Loucy (cell line): ENCODE measurements around the gene TIFAB.

Experiments
- H2AFZ ChIP-seq: fragments of 200-600 bp; sonication (generic); 2 replicates; pipeline ENCODE4 v1.6.0; 2016; ENCODE audit warnings: antibody characterized with exemption, mild to moderate bottlenecking, low read length, moderate library complexity
- H3F3A ChIP-seq: fragments of 200-600 bp; 2 replicates; pipeline ENCODE4 v1.6.0; 2016; ENCODE audit warnings: antibody characterized with exemption, low read depth, mild to moderate bottlenecking
- H3K27me3 ChIP-seq: fragments of 200-600 bp; sonication (generic); 2 replicates; pipeline ENCODE4 v1.6.1; 2014; ENCODE audit warnings: low read length, mild to moderate bottlenecking; ENCODE audit not compliant: insufficient read depth, poor library complexity, severe bottlenecking
- H3K36me3 ChIP-seq: fragments of 200-600 bp; sonication (generic); 2 replicates; pipeline ENCODE4 v1.6.1; 2016; ENCODE audit warnings: low read length; ENCODE audit not compliant: insufficient read depth
- H3K4me1 ChIP-seq: fragments of 200-600 bp; sonication (generic); 2 replicates; pipeline ENCODE4 v1.5.1; 2014; ENCODE audit warnings: low read length, mild to moderate bottlenecking; ENCODE audit not compliant: insufficient read depth, poor library complexity, severe bottlenecking
- H3K4me2 ChIP-seq: fragments of 200-600 bp; sonication (generic); 2 replicates; pipeline ENCODE4 v1.6.0; 2014; ENCODE audit warnings: antibody characterized with exemption, low read length, low read depth, mild to moderate bottlenecking; ENCODE audit not compliant: poor library complexity, severe bottlenecking
- H3K4me3 ChIP-seq: fragments of 200-600 bp; sonication (generic); 2 replicates; pipeline ENCODE4 v1.5.1; 2014; ENCODE audit warnings: low read length, mild to moderate bottlenecking, mixed read lengths; ENCODE audit not compliant: poor library complexity, severe bottlenecking
- H3K79me2 ChIP-seq: fragments of 200-600 bp; sonication (generic); 2 replicates; pipeline ENCODE4 v1.6.1; 2014; ENCODE audit warnings: low read length; ENCODE audit not compliant: insufficient read depth
- H3K9ac ChIP-seq: fragments of 200-600 bp; sonication (generic); 2 replicates; pipeline ENCODE4 v1.6.0; 2014; ENCODE audit warnings: mild to moderate bottlenecking, low read depth, low read length, moderate library complexity; ENCODE audit not compliant: poor library complexity, severe bottlenecking
- H3K9me2 ChIP-seq: fragments of 200-600 bp; sonication (generic); replicated peaks from 2 replicates; pipeline ENCODE4 v1.6.1; 2016; ENCODE audit warnings: low read depth, low read length, mixed read lengths
- H3K9me3 ChIP-seq: fragments of 200-600 bp; sonication (generic); 2 replicates; pipeline ENCODE4 v1.6.1; 2014; ENCODE audit warnings: mild to moderate bottlenecking, antibody characterized with exemption, low read length, low read depth; ENCODE audit not compliant: insufficient read depth
- H4K20me1 ChIP-seq: fragments of 200-600 bp; sonication (generic); 2 replicates; pipeline ENCODE4 v1.6.0; 2014; ENCODE audit warnings: antibody characterized with exemption, low read length, mild to moderate bottlenecking; ENCODE audit not compliant: insufficient read depth, poor library complexity, severe bottlenecking
- EZH2phosphoT487 ChIP-seq: fragments of 200-600 bp; IDR thresholded peaks from 2 replicates; pipeline ENCODE4 v1.6.1; 2018; ENCODE audit warnings: antibody characterized with exemption, mild to moderate bottlenecking, moderate library complexity, borderline replicate concordance
- TF ChIP-seq, protein P1 (sequence below): fragments of 200-600 bp; sonication (generic); conservative IDR thresholded peaks from 2 replicates; pipeline ENCODE4 v1.5.1; 2014; ENCODE audit warnings: mild to moderate bottlenecking, antibody characterized with exemption, low read length

TIFAB gene

DNA sequence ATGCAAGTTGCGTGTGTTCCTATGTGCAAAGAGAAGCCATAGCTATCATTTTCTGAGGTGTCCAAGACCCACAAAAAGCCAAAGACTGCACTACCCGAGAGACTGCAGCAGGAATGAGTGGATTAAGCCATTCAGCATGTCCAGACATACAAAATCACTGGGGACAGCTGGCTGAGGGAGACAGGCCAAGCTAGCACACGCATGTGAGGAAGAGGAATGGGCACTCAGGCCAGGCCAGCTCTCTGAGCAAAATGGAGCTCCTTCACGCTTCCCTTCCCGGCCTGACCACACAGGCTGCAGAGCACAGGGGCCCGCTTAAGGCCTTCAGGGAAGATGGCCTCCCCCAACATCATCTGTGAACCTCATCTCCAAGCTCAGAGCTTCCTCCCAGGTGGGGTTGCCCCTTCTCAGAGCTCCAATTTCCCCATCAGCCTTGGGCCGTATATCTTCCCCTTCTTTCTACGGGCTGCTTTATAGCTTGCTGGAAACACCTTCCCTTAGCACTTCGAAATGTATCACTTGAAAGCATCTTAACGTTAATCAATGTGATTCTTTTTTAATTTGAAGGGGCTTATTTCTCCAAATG is 13.4 kb downstream of the TIFAB start:
- no peak overlapping the region for H2AFZ ChIP-seq
- peaks cover 39% of the 10 kb centered on the region for H3K4me1 ChIP-seq
- no peaks in the 10 kb centered on the region for H3F3A ChIP-seq
- no peaks in the 10 kb centered on the region for H4K20me1 ChIP-seq
- H3K9me3 ChIP-seq: no peaks in the 10 kb centered on the region
- no peak overlapping the region for H3K9ac ChIP-seq
- H3K4me3 ChIP-seq: no peak overlapping the region
- H3K27me3 ChIP-seq: no peaks in the 10 kb centered on the region
- H3K4me2 ChIP-seq: no peak overlapping the region
- no peaks in the 10 kb centered on the region for H3K36me3 ChIP-seq
- TF ChIP-seq, protein P1, sequence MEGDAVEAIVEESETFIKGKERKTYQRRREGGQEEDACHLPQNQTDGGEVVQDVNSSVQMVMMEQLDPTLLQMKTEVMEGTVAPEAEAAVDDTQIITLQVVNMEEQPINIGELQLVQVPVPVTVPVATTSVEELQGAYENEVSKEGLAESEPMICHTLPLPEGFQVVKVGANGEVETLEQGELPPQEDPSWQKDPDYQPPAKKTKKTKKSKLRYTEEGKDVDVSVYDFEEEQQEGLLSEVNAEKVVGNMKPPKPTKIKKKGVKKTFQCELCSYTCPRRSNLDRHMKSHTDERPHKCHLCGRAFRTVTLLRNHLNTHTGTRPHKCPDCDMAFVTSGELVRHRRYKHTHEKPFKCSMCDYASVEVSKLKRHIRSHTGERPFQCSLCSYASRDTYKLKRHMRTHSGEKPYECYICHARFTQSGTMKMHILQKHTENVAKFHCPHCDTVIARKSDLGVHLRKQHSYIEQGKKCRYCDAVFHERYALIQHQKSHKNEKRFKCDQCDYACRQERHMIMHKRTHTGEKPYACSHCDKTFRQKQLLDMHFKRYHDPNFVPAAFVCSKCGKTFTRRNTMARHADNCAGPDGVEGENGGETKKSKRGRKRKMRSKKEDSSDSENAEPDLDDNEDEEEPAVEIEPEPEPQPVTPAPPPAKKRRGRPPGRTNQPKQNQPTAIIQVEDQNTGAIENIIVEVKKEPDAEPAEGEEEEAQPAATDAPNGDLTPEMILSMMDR: no peak
- no peaks in the 10 kb centered on the region for H3K79me2 ChIP-seq
- H3K9me2 ChIP-seq: no peaks in the 10 kb centered on the region

DNA sequence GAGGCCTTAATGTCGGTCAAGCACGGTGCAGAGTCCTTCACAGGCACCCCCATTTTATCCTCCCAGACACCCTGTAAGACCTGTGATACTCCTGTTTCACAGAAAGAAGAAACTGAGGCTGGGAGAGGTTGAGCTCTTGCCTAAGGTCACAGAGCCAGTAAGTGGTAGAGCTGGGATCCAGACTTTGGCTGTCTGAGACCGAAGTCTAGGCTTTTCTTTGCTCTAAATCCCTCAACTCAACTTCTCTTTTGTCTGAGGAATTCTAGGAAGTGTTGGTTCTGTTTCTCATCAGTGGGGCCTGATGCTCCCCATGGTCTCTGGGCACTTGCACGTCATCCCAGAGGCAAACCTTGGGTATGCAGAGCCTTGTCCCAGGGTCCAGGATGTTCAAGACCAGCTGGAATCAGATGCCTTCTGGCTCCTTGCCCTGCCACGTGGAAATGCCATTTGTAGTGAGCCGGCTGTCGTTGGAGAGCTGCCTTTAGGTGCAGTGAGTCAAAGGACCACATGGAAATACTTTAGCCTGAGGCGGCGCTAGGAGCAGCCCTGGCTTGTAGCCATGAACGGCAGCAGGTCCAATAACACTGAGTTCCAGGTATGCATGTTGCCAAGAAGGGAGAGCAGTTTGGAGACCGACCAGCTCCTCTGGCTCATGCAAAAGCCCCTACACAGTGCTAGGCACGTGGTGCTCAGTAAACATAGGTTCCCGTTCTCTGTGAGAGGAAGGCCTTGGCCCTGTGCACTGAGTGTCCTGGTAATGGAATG is 14.2 kb downstream of the TIFAB start:
- H3K4me2 ChIP-seq: no peak overlapping the region
- TF ChIP-seq EZH2phosphoT487: no peak
- TF ChIP-seq, protein P1: no peak
- H3K4me3 ChIP-seq: no peak overlapping the region
- no peaks in the 10 kb centered on the region for H3K27me3 ChIP-seq
- H3F3A ChIP-seq: no peaks in the 10 kb centered on the region
- no peak overlapping the region for H2AFZ ChIP-seq
- H3K4me1 ChIP-seq: peaks cover 41% of the 10 kb centered on the region
- H3K9ac ChIP-seq: no peak overlapping the region
- H3K9me3 ChIP-seq: no peaks in the 10 kb centered on the region
- no peaks in the 10 kb centered on the region for H3K36me3 ChIP-seq
- H3K9me2 ChIP-seq: no peaks in the 10 kb centered on the region
- H3K79me2 ChIP-seq: no peaks in the 10 kb centered on the region
- no peaks in the 10 kb centered on the region for H4K20me1 ChIP-seq

DNA sequence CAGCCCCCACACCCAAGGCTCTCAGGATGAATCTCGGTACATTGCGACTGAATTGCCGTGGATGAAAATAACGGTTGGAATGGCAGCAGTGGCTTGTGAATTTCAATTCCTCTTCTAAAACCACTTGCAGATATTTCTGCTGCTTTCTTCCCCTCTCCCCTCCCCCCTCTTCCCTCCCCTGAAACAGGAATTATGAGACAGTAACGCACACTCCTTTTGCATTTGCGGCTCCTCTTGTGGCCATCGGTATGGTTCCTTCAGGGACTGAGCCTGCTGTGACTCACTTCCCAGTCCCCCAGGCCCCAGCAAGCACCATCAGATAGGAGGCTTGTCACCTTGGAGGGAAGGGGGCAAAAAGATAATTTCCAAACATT is 14.7 kb downstream of the TIFAB start:
- H3K9me2 ChIP-seq: no peaks in the 10 kb centered on the region
- TF ChIP-seq EZH2phosphoT487: no peak
- TF ChIP-seq, protein P1: no peak
- H3K4me1 ChIP-seq: peaks cover 41% of the 10 kb centered on the region
- H2AFZ ChIP-seq: no peak overlapping the region
- no peaks in the 10 kb centered on the region for H3F3A ChIP-seq
- no peaks in the 10 kb centered on the region for H3K36me3 ChIP-seq
- no peaks in the 10 kb centered on the region for H4K20me1 ChIP-seq
- no peak overlapping the region for H3K9ac ChIP-seq
- H3K27me3 ChIP-seq: no peaks in the 10 kb centered on the region
- H3K4me3 ChIP-seq: no peak overlapping the region
- no peaks in the 10 kb centered on the region for H3K79me2 ChIP-seq
- no peaks in the 10 kb centered on the region for H3K9me3 ChIP-seq
- H3K4me2 ChIP-seq: no peak overlapping the region
